Measurements from ENCODE around the gene COL25A1.

- TF ChIP-seq POLR2A (IDR thresholded peaks at IDR 0.05; ENCODE audit: low read depth, low read length) (no peak), POLR2AphosphoS5 (IDR thresholded peaks at IDR 0.05; ENCODE audit: low read depth, low read length) (no peak)
These were observed 73.4 kb downstream of the COL25A1 start for GRCh38 chr4:109229028-109229427.

All from GM12892 (cell line).